Measurements from ENCODE around the gene NRXN2.

Gene NRXN2

DNA sequence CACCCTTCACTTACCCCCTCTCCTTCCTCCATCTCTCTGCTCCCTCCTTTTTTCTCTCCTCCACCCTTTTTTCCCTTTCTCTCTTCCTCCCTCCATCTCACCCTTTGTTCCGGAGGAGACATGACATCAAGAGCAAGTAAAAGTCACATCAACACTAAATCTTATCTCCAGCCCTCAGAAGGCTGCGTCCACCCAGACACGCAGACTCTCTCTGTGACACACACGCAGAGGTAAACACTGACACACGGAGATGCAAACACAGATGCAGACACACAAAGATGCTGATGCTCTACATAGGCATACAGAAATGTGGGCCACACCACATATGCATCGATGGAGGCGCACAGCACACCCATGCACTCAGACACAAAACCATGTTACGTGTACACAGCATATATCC, 27.0 kb downstream of the NRXN2 start:
- DNase-seq = no peak

DNA sequence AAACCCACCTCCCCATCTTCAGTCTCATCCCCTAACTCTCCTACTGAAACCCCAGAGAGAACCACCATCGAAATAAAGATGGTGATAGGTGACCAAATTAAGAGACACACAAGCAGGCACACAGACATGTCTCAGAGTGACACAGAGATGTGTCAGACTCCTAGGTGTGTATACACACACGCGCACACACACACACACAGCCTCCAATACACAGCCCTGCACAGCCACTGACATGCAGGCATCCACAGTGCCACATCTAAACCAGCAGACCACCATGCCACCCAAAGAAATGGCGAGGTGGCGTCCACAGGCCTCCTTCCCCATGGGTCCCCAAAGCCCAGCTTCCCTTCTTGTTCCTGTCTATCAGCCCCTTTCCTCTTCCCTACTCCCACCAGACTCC, 27.4 kb downstream of the NRXN2 start:
- no peak for DNase-seq

DNA sequence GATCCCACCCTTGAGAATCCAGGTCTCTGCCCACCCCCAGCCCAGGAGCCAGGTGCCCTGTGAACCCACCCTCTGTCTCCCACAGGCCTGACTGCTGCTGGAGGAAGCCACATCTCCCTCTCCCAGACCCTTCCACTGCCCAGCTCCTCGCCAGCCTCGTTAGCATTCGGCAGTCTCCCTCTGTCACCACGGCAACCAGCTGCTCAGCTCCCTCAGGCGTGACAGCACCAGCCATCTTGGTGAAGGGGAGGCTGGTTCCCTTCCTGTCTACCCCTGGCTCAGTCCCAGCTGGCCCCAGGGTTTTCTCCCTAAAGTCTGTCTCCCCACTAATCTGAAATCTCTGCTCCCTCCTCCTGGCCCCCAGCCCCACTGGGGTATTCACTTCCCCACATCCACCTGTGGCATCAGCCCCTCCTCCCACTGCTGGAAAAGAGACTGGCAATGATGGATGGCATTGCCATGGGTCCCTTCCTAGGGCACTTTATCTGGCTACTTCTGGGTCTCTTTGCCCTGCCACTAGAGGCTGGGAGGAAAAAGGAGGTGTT, 28.1 kb downstream of the NRXN2 start:
- no peak for DNase-seq

DNA sequence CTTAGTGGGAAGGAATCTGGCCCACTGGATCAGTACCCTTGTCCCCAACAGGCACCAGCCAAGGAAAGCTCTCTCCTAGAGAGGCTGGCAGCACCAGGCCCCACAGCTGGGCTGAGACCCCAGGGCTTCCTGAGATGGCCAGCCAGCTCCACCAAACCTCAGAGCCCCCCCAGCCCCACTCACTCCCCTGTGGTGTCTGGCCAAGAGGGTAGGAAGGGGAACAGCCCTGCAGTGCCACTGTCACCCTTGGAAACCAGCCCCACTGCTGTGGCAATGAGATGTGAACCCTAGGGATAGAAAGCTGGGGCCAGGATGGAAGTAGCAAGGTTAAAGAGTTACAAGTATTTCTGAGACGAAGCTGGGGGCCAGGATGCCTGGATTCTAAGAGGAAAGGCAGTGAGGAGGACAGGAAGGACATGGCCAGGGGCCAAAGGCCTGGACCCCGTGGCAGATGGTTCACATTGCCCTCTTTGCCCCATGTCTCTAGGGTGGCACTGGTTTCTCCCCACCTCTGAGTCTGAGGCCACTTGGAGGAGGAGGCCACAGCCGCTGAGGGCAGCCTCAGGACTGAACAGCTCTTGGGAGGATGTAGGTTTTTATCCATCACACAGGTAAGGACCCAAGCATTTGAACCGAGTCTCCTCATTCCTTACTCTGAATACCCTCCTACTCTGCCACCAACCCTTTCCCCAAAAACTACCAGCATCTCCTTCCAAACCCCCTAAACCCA, 28.8 kb downstream of the NRXN2 start:
- no peak for DNase-seq

DNA sequence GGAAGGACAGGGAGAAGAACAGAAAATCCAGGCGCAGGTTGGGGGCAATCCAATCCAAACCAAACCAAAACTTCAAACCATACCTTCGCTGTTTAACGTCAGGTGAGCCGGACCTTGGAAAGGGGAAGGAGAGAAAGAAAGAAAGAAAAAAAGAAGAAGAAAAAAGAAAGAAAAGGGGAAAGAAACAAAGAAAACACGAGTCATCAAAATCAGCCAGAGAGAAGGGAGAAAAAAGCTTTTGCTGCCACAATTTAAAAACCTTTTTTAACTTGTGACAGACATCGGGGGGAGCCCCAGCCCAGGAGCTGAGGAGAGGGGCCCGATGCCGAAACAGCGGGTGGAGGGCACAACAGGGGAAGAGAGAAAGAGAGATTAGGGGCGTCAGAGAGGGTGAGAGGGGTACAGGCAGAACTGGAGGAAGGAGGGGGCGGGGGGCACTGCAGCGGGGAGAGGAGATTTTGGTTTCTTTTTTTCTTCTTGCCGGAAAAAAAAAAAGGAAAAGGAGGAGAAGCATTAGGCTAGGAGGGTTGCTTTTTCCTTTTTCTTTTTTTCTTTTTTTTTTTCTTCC, 30.1 kb downstream of the NRXN2 start:
- DNase-seq = no peak

DNA sequence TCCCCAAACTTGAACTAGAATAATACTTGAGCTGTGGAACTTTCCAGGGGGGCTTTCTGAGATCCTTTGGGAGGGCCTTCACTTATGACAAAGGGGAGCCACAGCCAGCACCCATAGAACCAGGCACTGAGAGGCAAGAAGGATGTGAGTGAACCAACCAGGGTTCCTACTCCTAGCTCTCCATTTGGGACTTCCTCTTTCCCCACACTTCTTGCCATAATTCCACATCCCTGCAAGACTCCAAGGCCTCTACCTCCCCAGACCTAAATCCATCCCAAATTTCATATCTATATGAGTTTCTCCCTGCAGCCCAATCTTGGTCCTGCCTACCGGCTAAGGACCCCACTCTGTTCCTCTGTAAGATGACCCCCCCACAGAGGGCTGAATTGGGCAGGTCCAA, 31.5 kb downstream of the NRXN2 start:
- DNase-seq = no peak

DNA sequence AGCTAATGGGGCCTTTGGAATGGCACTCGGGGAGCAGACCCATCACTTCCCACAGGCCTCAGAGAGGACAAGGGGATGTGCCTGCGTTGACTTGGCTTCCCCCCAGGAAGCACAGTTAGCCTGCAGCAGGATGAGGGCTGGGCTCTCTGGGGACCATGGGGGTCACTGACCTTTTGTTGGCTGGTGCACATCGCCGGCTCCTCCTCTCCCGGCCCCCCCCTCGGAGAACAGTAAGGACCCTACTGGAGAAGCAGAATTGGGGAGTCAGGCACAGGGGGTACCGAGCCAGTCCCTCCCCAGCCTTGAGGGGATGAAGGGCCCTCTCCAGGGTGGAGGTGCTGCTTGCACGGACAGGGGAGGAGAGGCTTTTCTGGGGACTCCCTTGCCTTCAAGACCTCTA, 32.8 kb downstream of the NRXN2 start:
- DNase-seq = no peak

DNA sequence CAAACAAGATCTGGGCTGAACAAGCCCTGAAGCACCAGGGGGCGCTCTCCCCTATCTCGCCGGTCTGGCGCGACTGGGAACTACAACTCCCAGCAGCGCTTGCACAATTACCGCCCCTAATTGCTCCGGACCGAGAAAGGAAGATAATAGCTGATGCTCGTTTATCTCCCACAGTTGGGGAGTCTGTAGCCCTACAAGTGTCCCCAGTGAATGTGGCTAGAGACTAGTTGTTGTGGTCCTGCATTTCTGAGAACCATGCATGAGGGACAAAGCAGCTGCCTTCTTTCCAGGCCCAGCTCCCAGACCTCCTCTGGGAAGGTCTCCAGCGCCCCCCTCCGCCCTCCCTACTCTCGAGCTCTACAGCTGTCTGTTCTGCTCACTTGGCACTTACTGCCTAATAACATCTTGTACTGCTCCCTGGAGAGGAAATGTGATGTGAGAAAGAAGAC, 34.4 kb downstream of the NRXN2 start:
- DNase-seq = peak; percentile 80 to 85

DNA sequence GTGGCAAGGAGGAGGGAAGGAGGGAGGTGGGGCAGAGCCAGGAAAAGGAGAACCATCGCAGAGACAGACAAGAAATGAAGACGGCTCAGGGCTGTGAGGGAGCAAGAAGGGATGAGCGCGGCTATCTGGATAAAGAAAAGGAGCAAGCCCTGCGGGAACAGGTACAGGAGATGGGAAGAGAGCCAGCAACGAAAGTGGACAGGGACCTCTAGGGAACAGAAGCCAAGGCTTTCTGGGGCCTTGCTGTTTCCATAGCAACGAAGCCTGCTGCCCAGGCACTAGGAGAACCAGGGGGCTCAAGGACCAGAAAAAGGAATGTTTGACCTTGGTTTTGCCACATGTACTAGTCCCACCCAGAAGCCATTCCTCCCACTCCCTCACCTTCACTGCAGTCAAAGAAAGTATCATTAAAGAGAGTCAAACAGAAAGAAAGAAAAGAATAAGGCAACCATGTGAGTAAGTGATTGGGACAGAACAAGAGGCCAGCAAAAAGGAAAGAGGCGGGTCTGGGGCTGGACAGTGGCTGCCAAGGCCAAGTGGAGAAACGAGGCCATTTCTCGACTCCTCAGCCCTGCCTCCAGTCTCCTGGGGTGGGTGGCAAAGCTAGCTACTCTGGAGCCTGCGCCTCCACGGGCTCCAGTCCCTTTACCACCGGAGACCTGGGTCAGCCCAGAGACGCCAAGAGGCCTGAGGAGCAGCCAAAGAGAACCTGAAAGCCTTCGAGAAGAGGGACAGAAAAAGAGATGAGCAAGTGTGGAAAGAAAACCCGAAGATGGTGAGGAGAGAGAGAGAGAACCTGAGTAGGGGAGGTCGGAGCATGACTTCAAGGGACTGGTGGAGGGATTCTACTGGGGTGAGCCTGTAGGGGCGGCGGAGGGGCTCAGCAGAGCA, 35.1 kb downstream of the NRXN2 start:
- DNase-seq = no peak

DNA sequence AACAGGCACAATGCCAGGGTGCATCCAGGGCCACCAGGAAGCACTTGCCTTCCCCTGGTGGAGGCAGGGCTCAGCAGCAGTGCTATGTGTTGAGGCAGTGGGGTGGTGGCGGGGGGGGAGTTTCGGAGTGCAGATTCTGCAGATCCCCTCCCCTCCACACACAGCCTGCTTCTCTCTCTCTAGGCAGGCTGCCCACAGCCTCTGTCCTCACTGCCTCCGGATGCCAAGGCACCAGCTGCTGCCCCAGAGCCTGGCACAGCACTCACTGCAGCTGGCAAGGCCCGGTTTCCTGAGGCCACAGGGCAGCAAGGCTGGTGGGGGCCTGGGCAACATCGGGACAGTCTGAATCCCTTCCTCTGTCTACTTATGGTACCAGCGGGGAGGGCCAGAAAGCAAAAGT, 35.8 kb downstream of the NRXN2 start:
- DNase-seq = no peak

DNA sequence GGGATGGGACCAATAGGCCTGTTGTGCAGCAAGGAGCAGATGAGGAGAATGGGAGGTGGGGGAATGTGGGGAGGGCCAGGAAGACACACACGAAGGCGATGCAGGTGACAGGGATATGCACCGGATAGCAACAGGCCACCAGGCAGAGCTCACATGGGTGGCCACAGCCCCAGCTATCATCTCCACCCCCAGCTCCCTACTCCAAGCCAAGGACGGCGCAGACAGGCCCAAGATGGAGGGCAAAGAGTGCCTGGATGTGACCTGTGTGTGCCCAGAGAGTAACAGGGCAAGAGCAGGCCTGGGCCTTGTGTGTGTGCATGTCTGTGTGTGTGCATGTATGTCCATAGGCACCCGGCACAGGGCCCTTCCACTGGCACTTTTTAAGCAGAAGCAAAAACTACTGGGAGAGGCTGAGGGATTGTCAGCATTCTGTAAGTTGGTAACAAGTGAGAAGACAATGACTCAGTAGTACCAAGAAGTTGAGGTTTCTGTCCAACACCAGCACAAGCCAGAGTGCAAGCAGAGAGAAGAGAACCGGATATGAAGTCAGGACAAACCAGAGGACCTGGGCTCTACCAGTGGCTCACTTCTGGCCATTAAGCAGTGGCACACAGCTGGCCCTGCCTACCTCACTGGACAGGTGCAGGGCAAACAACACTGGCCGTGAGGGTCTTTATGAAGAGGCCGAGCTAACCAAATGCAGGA, 36.4 kb downstream of the NRXN2 start:
- no peak for DNase-seq

DNA sequence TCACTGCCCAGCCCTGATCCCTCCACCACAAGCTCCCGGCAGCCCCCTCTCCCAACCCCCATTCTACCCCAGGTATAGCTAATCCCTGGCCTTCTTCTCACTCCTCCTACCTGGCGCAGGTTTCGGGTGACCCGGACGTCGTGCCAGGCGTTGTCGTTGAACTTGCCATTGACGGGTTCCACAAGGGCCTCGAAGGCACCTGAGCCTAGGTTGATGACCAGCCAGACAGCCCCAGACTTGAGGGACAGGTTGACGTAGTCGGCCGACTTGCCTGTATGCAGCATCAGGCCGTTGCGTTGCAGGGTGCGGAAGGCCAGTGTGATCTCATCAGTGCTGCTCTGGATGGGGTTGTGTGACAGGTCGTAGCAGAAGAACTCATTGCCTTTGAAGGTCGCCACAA, 37.5 kb downstream of the NRXN2 start:
- no peak for DNase-seq

DNA sequence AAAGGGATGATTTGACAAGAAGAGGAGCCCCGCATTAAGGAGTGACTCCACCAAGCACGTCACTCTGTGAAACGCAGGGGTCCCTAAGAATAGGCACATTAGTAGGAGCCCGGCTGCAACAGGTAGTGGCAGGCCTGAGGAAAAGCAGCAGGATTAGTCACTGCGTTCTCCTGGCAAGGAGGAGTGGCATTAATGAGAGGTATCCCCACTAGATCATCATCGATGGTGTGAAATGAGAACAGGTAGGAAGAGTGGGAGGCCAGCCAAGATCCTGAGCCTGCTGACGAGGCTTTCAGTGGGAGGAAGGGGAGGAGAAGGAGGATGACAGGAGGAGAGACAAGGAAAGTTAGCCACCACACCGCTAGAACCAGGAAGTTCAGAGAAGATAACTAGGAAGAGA, 38.6 kb downstream of the NRXN2 start:
- no peak for DNase-seq

DNA sequence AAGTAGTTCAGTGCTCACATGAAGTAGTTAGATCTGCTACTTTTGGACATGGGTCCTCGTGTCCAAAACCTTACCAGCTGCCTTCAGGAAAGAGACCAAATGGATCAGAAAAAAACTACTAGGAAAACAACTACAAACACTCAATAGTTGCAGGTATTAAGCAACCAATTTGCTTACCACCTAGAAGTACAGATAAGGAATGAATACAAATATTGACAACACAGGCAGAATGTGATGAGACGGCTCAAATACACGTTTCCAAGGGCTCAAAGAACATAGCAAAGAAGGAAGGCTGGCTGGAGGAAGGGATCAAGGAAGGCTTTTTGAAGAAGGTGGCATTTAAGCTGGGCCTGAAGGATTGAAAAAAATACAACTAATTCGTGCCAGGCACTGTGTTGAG, 41.8 kb downstream of the NRXN2 start:
- no peak for DNase-seq

DNA sequence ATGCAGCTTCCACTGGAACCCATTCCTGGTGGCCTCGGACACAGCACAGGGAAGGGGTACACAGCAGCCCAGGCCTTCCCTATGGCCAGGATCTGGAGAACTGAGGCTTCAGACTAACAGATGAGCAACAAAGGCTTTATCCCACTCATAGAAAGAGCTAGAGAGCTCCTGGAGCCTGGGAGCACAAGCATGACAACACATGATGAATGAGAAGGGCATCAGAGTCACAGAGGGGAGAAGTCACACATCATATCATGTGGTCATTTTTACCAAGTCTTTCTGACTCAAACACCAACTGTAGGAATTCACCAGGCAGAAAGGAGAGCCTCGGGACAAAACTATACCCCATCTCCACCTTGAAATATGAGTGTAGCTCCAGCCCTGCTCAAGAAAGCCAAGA, 43.2 kb downstream of the NRXN2 start:
- peak; percentile 42 to 61 for DNase-seq

DNA sequence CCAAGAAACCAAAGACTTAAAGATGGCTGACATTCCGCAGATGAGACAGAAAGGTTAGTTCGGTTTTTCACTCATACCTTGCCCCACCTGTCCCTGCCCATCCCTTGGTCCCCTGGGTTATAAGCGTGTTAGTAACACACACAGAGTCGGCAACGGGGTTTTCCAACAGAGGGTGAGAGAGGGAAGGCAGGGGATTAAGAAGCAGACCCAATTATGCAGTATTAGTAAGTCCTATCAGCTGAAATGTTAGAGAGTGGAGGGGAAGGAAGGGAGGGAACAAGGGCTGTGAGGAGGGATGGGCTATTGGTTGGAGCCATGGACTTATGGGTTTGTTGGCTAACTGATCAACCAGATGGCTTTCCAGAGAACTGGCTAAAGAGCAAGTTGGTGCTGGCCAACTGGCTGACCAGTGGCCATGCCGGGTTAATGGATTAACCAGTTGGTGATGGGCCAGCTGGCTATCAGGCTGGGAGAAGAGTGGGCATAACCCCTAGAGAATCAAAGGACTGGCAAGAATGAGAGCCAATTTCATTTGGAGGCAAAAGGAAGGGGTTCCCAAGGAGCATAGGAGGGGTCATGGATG, 45.5 kb downstream of the NRXN2 start:
- no peak for DNase-seq

DNA sequence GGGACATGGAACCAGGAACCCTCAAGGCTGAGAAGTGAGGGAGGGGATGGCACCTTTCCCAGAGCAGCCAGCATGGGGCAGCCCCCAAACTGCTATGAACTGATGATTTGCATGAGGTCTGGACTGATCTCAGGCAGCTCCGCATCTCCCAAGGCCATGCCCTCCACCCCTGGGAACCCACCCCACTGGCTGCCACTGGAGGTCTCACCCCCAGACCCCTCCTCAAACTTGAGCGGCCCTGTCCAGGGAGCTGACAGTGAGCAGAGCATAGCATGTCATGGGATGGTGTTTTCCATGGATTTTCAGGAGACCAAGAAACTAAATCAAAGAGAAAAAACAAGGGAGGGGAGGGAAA, 46.8 kb downstream of the NRXN2 start:
- DNase-seq = no peak

DNA sequence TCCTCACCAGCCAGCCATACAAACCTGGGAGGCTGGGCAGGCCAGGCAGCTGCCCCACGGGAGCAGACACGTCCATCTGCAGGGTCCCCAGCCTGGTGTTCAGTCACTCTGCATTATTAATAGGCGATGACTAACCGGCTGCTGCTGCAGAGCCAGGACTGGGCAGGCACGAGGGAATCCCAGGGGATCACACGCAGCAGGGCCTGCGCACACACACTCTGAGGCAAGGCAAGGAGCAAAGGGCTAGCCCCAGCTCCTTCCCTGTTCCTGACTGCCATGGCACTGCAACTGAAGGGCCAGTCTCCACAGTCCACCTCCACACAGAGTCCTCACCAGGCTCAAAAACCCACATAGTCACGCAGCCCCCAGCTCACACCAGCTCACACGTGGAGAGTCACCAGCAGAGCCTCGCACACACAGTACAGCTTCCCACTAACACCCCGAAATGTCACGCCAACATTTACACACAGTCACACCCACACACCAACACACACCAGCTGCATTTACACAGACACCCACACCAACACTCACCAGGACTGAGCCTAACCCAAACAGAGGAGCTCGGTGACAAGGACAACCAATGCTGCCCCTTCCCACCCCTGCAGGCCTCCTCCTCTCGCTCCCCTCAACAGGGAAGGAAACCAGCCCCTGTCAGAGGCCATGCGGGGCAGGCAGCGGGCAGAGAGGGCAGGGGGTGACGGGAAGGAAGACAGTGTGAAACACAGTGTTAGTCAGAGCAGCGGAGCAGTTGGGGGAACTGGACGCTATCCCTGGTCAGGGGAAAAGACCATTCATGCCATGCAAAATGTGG, 47.3 kb downstream of the NRXN2 start:
- DNase-seq = peak; percentile 58 to 84

DNA sequence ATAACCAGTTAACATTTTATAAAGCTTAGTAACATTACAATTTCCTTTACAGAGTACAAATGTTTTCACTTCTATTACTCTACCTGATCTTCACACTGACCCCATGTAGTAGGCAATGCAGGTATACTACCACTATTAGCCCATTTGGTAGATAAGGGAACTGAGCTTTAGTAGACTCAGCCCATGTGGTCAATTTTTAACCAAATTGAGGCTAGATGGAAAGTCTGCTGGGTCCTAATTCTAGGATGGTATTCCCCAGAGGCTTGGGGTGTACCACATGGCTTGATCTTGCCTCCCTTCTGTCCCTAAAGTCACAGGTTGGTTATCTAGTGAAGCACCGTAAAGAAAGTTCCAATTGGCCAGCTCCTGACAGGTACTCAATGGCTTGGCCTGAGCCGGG, 48.2 kb downstream of the NRXN2 start:
- DNase-seq = no peak

DNA sequence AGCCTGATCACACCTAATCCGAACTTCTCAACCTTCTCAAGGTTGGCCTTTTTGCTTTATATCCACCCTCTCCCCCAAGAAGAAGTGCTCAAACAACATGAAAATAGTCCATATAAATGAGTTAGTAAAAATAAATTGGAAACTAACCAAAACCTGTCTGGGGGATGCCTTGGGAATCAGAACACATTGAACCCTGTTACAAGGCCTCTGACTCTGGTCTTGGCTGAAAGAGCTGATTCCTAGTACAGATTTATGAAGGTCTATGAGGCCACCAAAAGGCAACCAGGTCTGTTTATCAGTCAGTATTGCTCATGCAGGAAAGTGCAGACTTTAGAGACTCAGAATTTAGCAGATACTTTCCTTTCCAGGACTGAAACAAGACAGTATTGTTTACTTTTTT, 49.7 kb downstream of the NRXN2 start:
- DNase-seq = no peak

DNA sequence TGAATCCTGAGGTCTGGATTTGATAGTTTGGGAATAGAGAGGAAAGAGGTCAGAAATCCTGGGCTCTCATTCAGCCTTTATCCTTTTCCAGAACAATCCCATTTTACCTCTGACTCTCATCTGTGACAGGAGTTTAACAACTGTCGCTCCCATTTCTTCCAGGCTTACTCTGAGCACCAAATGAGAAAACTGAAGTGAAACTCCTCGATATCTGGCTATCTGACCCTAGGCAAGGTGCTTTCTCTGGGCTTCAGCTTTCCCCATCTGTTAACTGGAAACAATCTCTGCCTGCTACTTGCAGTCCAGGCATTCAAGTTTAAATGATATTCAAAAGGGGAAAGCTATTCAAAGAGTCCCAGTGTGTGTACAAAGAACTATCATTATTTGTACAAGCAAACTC, 50.1 kb downstream of the NRXN2 start:
- no peak for DNase-seq

DNA sequence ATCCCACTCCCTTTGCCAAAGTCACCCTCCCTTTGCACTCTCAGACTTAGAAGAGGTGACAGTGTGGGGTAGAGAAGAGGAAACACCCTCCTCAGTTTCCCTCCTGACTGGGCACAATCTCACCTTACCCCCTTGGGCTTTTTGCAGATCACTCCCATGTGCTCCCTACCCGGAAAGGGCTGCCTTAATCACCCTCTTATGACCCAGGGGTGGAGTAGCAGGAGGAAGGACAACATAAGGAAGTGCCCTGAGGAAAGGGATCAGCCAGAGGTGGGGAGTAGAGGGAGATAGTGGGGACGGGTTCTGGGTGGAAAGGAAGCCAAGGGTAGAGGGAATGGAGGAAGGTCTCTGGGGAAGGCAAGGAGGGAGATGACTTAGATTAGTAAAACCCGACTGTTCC, 52.0 kb downstream of the NRXN2 start:
- peak; percentile 45 to 71 for DNase-seq
